H1 (cell line): ENCODE data around the gene ARFGEF3. TPM values are rescaled to one million over a fixed set of nuclear protein-coding genes. Genes with fewer than 3 reads are reported as not detected.

Experiments used
- RNF2 ChIP-seq: fragments of 200-900, 300-1000 bp; sonication (generic); IDR thresholded peaks from 2 replicates; pipeline ENCODE4 v1.7.1; 2016; ENCODE audit warnings: borderline replicate concordance, low read depth, mild to moderate bottlenecking, antibody characterized with exemption, low read length; ENCODE audit not compliant: poor library complexity, severe bottlenecking; ENCODE audit errors: missing control alignments
- polyA plus RNA-seq, 7 experiments: library from polyadenylated mRNA; depleted of rRNA in 3 of 7; stranded (reverse) in 5 of 7; unstranded in 2 of 7; fragments of >200 nt in 5 of 7; fragments of 200-250 nt in 2 of 7; gene quantifications; 1 replicate in 5 of 7; 2 replicates in 1 of 7; 4 replicates in 1 of 7; pipeline versions ENCODE4 v1.2.1 to v1.2.3, GENCODE V29; 2011 to 2013; ENCODE audit warnings: missing spikeins in 2 of 7, mixed read lengths in 2 of 7
- total RNA-seq: library from RNA; stranded (reverse); fragmentation: NEBNext Ultra II Directional; extraction: Animal tissue kit (Norgen Biotek cat#: 25700); gene quantifications from 2 replicates; pipeline ENCODE4 v1.2.1, GENCODE V29; 2021

ARFGEF3 gene
- total and polyA plus RNA-seq, 2 of the 8 experiments (the other 6 are each of a cell fraction or from before 2014, with no cell fraction given), result 5.8 to 23.2 TPM

- TF ChIP-seq RNF2, result no peak
These were observed 170.2 kb downstream of the ARFGEF3 start (continued) for GRCh38 chr6:138331984-138332383.
